ENCODE results near the gene CORO2B. TPM values are rescaled to one million over a fixed set of nuclear protein-coding genes. Genes with fewer than 3 reads are reported as not detected.

CORO2B gene
- total and polyA plus RNA-seq, 10 donors = 0.93 to 8.8 (median 3.6) TPM

GRCh38 chr15:68768321-68768720 lies 189.5 kb downstream of the CORO2B start:
- H3K27ac ChIP-seq = no peak overlapping the region
- H3K27me3 ChIP-seq (replicated peaks in 1 of 7) = no peaks in the 10 kb centered on the region
- no peak overlapping the region for H3K4me3 ChIP-seq
- H3K36me3 ChIP-seq = no peaks in the 10 kb centered on the region
- H3K4me1 ChIP-seq = no peaks in the 10 kb centered on the region
- no peaks in the 10 kb centered on the region for H3K9me3 ChIP-seq
- no peak for DNase-seq
- TF ChIP-seq POLR2AphosphoS5 (IDR thresholded peaks at IDR 0.05) (no peak), POLR2A (IDR thresholded peaks at IDR 0.05) (no peak)
- TF ChIP-seq, protein P1, sequence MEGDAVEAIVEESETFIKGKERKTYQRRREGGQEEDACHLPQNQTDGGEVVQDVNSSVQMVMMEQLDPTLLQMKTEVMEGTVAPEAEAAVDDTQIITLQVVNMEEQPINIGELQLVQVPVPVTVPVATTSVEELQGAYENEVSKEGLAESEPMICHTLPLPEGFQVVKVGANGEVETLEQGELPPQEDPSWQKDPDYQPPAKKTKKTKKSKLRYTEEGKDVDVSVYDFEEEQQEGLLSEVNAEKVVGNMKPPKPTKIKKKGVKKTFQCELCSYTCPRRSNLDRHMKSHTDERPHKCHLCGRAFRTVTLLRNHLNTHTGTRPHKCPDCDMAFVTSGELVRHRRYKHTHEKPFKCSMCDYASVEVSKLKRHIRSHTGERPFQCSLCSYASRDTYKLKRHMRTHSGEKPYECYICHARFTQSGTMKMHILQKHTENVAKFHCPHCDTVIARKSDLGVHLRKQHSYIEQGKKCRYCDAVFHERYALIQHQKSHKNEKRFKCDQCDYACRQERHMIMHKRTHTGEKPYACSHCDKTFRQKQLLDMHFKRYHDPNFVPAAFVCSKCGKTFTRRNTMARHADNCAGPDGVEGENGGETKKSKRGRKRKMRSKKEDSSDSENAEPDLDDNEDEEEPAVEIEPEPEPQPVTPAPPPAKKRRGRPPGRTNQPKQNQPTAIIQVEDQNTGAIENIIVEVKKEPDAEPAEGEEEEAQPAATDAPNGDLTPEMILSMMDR (IDR thresholded peaks at IDR 0.05 in 8 of 11, conservative IDR thresholded peaks at IDR 0.05 in 3 of 11) = no peak
- 7 to 52% (median 12%) methylated on average over 1 to 2 of the region's 2 CpGs for WGBS, 5 donors
- intact Hi-C loops (cut with DNase I; ENCODE audit: low total_unique reads) = no loop called here

- no peak for DNase-seq
- intact Hi-C loops (cut with DNase I; ENCODE audit: low total_unique reads) = no loop called here
- 89 to 100% (median 95%) methylated on average over 2 of the region's 2 CpGs for WGBS, 5 donors
Observed at GRCh38 chr15:68769702-68770101, 190.9 kb downstream of the CORO2B start.

DNA sequence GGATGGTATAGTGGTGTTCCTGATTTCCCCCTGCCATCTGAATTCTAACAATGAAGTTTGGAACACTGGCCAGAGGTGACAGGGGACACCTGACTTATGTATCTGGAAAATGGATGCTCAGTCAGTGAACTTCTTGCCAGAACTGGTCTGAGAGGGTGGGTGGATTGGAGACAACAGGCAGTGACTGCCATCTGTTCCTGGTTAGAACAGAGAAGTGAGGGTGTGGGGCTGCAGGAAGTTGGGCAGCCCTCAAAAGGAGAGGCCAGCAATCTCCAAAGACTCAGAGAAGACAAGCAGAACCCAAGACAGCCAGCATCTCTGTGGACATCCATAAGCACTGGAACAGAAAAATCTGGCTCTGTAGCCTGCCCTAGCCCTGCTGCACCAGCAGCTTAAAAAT lies 191.4 kb downstream of the CORO2B start:
- Histone ChIP-seq H3K4me1 (peaks cover 0 to 2% (median 0%) of the 10 kb centered on the region in 6 donors), H3K9me3 (no peaks in the 10 kb centered on the region), H3K36me3 (no peaks in the 10 kb centered on the region), H3K27ac (no peak overlapping the region), H3K4me3 (no peak overlapping the region), H3K27me3 (replicated peaks in 1 of 7) (no peaks in the 10 kb centered on the region)
- no peak for DNase-seq
- intact Hi-C loops (cut with DNase I; ENCODE audit: low total_unique reads) = no loop called here
- TF ChIP-seq POLR2A (IDR thresholded peaks at IDR 0.05) = no peak
- no peak for TF ChIP-seq POLR2AphosphoS5 (IDR thresholded peaks at IDR 0.05)
- TF ChIP-seq, protein P1 (IDR thresholded peaks at IDR 0.05 in 8 of 11, conservative IDR thresholded peaks at IDR 0.05 in 3 of 11) = no peak

More at GRCh38 chr15:68769702-68770101, 190.9 kb downstream of the CORO2B start:
- Histone ChIP-seq H3K27ac (no peak overlapping the region), H3K9me3 (no peaks in the 10 kb centered on the region), H3K4me3 (no peak overlapping the region), H3K4me1 (no peaks in the 10 kb centered on the region), H3K27me3 (replicated peaks in 1 of 7) (no peaks in the 10 kb centered on the region), H3K36me3 (no peaks in the 10 kb centered on the region)
- TF ChIP-seq, protein P1 (IDR thresholded peaks at IDR 0.05 in 8 of 11, conservative IDR thresholded peaks at IDR 0.05 in 3 of 11) = no peak
- TF ChIP-seq POLR2AphosphoS5 (IDR thresholded peaks at IDR 0.05) = no peak
- no peak for TF ChIP-seq POLR2A (IDR thresholded peaks at IDR 0.05)

- no peak for TF ChIP-seq POLR2A (IDR thresholded peaks at IDR 0.05)
- TF ChIP-seq POLR2AphosphoS5 (IDR thresholded peaks at IDR 0.05) = no peak
- TF ChIP-seq, protein P1 (IDR thresholded peaks at IDR 0.05 in 8 of 11, conservative IDR thresholded peaks at IDR 0.05 in 3 of 11) = no peak
Observed at GRCh38 chr15:68773036-68773435, 194.2 kb downstream of the CORO2B start.

More at GRCh38 chr15:68773036-68773435, 194.2 kb downstream of the CORO2B start:
- WGBS, 5 donors = 56 to 84% (median 71%) methylated on average over 2 of the region's 2 CpGs
- Histone ChIP-seq H3K4me3 (no peak overlapping the region), H3K4me1 (peaks cover 0 to 21% (median 7%) of the 10 kb centered on the region in 6 donors), H3K9me3 (no peaks in the 10 kb centered on the region), H3K27me3 (replicated peaks in 1 of 7) (no peaks in the 10 kb centered on the region), H3K27ac (no peak overlapping the region), H3K36me3 (peaks cover 0 to 10% (median 7%) of the 10 kb centered on the region in 6 donors)
- intact Hi-C loops (cut with DNase I; ENCODE audit: low total_unique reads) = no loop called here
- DNase-seq = no peak
